SK-N-MC (cell line): ENCODE measurements around the gene GPC3.

Experiments
- FOXP2 ChIP-seq: optimal IDR thresholded peaks from 2 replicates; pipeline ENCODE3; 2011; ENCODE audit warnings: mild to moderate bottlenecking, moderate library complexity; ENCODE audit not compliant: insufficient read depth; ENCODE audit errors: extremely low read length, control extremely low read depth
- POLR2AphosphoS5 ChIP-seq: IDR thresholded peaks from 2 replicates; pipeline ENCODE4 v1.6.1; 2012; ENCODE audit warnings: mild to moderate bottlenecking, low read depth, low read length, borderline replicate concordance

- TF ChIP-seq FOXP2 (no peak), POLR2AphosphoS5 (no peak)
Observed at GRCh38 chrX:133590703-133591505, 394.5 kb downstream of the GPC3 start.
